Hematopoietic multipotent progenitor cell treated with erythropoietin and hydrocortisone succinate and interleukin-3 and kit ligand, for 15 days (in vitro differentiated cells): ENCODE results near the gene HNRNPUL1.

Experiments used
- DNase-seq: peaks from one replicate; pipeline ENCODE4 v3.0.0-alpha.2; 2015; ENCODE audit warnings: low spot score

The HNRNPUL1 gene

DNA sequence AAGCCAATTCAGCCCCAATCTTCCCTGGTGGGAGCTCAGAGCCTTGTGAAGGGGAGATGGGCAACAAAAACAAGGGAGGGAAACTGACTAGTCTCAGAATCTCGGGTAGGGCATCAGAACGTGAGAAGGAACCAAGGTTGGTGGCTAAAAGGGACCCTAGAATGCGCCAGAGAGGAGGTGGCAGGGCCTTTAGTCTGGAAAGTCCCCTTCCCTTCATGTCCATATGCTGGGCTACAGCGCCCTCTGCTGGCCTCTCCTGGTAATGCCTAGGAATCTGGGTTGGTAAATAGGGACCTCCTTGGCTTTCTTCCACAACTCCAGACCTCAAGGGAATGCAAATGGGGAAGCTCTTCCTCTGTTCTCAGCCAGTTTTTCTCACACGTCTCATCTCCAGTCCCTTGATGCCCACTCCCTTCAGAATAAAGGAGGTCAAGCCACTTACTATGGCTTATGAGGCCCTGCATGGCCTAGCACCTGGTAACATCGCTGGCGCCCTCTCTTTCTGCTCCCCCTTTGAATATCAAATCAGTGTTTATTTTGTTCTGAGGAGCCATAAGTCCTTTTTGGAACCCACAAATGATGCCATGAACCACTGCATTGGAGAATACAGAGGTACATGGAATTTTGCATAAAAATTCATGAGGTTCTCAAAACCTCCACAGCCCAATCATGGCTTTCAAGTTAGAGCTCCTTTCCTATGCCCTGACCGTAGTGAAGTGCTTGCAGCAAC lies 44.4 kb downstream of the HNRNPUL1 start:
- peak; percentile 90 for DNase-seq

- DNase-seq = peak; percentile 41
Observed at GRCh38 chr19:41309180-41310032, 45.2 kb downstream of the HNRNPUL1 start.

DNA sequence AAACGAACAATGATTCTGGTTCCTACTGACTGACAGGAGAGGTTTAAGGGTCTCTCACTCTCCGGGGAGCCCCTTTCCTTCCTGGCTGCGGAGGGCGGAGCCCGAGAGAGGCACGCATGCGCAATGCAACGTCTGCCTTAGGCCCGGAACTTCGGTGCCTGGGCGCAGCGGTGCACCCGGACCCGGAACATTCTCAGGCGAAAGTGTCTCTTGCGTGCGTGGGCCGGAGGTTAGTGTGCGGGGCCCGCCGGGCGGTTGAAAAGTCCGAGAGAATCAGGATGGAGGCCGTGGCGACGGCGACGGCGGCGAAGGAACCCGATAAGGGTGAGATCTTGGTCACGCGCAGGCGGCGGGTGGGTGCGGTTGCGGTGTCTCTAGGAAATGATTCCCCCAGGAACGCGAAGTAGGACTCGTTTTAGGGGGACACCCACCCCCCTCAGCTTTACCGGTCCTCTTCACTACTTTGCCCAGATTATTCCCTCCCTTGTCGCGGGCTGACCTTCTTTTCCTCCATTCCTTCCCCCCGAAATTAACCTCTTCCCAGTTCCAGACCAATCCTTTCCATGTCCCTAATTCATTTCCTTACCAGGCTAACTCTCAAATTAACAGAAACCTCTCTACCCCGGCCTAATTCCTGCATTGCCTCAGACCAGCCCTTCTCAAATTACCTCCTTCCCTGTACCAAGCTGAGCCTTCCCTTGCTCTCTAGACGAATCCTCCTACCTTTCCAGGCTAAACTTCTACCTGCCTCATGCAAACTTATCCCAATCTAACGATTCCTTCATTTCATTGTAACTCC lies 46.1 kb downstream of the HNRNPUL1 start, which contains the start of gene CCDC97:
Gene CCDC97 (plus strand): TSS at position 140 of the 799 bp plus-strand sequence. CDS start 139 bp downstream, at position 279.
- peak; percentile 91 for DNase-seq

DNA sequence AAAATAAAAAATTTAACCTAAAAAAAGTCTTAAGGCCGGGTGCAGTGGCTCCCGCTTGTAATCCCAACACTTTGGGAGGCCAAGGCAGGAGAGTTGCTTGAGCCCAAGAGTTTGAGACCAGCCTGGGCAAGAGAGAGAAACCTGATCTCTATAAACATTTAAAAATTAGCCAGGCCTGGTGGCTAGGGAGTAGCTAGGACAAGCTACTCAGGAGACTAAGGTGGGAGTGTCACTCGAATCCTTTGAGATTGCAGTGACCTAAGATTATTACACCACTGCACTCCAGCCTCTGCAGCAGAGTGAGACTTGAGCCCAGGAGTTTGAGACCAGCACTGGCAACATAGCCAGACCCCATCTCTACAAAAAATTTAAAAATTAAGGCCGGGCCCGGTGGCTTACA lies 46.9 kb downstream of the HNRNPUL1 start:
- DNase-seq = no peak

DNA sequence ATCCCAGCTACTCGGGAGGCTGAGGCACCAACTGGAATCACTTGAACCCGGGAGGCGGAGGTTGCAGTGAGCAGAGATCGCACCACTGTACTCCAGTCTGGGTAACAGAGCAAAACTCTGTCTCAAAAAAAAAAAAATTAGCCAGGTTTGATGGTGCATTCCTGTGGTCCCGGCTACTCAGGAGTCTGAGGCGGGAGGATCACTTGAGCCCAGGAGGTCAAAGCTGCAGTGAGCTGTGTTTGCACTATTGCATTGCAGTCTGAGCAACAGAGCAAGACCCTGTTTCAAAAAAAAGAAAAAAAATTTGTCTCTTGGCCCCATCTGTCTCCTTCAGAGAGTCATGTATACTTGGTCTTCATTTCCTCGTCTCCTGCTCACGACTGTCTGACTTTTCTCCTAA lies 47.4 kb downstream of the HNRNPUL1 start:
- DNase-seq = no peak

DNA sequence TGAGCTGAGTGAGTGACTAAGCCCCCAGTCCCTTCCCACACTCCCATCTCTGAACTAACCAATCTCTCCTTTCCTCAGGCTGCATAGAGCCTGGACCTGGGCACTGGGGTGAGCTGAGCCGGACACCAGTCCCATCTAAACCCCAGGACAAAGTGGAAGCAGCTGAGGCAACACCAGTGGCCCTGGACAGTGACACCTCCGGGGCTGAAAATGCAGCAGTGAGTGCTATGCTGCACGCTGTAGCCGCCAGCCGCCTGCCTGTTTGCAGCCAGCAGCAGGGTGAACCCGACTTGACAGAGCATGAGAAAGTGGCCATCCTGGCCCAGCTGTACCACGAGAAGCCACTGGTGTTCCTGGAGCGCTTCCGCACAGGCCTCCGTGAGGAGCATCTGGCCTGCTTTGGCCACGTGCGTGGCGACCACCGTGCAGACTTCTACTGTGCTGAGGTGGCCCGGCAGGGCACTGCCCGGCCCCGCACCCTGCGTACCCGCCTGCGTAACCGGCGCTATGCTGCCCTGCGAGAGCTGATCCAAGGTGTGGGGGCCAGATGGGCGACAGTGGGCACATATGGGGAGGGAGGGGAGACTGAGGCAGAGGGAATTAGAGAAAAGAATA lies 52.2 kb downstream of the HNRNPUL1 start:
- DNase-seq = no peak

DNA sequence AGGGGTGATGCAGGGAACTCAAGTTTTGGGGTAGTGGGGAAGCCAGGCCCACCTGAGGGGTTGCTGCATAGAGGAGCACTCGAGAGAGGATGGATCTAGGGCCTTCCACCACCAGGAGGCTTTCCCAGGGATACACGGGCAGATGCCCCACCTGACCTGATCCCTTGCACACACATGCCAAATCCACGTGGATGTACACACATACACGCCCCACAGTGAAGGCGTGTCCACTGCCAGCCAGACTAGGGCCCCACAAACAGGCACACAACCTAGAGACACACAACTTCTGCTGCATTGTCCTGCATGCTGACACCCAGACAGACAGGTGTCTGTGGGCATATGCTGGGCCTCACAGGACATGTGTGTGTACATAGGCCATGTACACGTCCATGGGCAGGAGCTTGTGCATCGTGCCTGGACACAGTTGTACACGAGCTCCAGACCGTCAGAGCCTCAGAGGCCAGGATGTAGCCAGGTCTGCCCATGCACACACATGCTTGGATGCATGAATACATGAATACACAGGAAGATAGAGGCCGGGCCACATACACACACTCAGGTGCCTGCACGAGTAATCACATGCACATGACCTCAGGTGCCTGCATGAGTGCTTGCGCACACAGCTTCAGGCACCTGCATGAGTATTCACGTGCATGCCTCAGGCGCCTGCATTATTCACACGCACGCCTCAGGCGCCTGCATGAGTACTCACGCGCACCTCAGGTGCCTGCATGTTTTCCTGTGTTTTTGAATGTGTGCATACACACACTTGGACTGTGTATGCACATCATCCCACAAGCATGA lies 54.7 kb downstream of the HNRNPUL1 start:
- DNase-seq = no peak

DNA sequence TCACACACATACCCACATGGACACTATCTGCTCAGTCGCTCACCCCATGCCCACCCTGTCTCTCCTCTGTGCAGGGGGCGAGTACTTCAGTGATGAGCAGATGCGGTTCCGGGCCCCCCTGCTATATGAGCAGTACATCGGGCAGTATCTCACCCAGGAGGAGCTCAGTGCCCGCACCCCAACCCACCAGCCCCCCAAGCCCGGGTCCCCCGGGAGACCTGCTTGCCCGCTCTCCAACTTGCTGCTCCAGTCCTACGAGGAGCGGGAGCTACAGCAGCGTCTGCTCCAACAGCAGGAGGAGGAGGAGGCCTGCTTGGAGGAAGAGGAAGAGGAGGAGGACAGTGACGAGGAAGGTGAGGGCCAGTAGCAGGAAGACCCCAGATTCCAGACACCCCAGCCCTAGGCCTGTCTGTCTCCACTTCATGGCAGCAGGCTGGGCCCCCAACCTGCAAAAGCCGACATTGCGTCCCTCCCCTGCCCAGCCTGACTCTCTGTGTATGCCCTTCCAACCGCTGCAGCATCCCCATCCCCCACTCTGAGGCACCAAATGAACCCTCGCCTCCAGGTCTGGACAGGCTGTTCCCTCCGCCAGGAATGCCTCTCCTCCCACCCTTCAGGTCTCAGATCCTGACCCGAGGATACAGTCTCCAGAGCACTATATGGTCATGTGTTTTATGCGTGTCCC lies 55.5 kb downstream of the HNRNPUL1 start:
- DNase-seq = no peak

- no peak for DNase-seq
Observed at GRCh38 chr19:41320185-41320518, 56.0 kb downstream of the HNRNPUL1 start.

DNA sequence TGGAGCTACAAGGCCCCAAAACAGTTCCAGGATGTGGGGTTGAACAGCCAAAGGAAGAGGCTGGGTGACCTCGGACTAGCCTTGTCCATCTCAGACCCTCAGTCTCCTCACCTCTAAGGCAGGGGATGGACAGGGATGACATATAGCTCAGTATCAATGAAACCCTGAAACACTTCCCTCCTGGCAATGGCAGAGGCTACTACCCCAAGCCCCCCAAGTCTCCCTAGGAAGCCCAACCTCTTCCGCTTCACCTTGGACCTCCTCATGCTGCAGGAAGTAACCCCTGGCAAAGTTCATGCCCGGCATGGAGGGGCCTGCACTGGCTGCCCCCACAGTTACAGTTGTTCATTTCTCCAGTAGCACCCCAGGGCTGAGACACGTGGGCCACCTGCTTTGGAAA lies 56.4 kb downstream of the HNRNPUL1 start:
- no peak for DNase-seq

DNA sequence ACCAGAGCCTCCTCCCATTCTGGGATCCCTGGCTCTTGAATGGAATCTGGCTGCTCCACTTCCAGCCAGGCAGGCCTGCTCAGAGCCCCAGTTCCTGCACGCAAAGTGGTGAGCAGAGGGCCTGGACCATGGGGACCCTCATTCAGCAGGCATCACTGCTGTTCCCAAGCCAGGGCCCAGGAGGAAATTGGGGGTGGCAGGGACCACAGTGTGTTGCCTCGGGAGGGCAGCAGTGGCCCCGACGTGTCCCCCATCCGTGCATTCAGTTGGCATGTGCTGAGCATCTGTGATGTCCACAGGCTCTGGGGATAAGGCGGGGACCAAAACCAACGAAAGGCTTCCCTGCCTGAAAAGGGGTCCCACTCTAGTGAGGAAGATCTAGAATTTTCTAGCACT lies 57.0 kb downstream of the HNRNPUL1 start:
- DNase-seq = no peak

DNA sequence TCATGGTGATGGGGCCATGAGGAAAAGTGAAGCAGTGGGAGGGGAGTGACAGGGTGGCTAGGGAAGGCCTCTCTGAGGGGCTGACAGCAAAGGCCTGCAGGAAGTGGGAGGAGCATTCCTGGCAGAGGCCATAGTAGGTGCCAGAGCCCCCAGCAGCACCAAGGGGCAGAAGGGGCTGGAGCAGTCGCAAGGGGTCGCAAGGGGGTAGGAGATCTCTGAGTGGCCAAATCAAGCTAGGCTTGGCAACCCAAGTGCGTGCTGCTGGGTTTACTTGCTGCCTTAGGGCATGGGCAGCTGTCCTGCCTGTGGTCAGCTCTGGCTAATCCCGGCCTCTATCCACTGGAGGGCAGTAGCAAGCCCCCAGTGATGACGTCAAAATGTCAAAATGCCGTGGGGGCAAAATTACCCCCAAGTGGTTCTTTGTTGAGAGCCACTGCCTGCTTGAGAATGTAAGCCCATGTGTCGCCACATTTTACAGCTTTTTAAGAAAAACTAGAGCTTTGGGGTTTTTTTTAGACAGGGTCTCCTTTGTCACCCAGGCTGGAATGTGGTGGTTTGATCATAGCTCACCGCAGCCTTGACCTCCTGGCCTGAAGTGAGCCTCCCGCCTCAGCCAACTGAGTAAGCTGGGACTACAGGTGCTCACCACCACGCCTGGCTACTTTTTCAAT lies 57.6 kb downstream of the HNRNPUL1 start:
- peak; percentile 28 for DNase-seq

DNA sequence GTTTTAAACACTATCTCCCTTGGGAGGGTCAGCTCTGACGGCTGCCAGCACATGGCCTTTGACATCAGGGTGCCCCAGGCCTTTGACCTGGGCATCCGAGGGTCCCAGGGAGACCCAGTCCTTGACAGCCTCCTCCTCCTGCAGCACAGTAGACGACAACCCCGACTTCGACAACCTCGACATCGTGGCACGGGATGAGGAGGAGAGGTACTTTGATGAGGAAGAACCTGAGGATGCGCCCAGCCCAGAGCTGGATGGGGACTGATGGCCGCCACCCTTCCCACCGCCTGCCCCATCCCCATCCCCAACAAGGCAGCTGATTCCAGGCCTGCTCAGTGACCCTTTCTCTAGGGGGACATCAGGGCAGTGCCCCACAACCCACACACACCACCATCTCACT lies 58.3 kb downstream of the HNRNPUL1 start:
- DNase-seq = no peak

DNA sequence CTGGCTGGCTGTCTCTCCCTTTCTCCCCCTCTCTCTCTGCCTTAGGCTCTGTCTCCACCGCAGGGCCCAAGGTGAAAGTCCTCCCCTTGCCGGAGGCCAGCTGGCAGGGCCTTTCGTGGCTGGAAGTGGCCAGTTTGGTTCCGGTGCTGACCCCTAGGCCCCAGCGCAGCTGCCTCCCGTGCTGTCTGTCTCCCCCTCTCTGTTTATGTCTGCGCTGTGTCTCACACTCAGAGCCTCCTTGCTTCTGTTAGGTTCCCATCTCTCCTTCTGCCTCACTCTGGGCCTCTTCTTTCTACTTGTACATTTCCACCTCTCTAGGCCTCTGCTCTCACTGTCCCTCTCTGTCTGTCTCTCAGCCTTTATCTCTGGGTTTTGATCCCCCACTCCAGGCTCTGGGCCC lies 58.9 kb downstream of the HNRNPUL1 start:
- no peak for DNase-seq

- peak; percentile 62 for DNase-seq
Observed at GRCh38 chr19:41323430-41324125, 59.4 kb downstream of the HNRNPUL1 start.

DNA sequence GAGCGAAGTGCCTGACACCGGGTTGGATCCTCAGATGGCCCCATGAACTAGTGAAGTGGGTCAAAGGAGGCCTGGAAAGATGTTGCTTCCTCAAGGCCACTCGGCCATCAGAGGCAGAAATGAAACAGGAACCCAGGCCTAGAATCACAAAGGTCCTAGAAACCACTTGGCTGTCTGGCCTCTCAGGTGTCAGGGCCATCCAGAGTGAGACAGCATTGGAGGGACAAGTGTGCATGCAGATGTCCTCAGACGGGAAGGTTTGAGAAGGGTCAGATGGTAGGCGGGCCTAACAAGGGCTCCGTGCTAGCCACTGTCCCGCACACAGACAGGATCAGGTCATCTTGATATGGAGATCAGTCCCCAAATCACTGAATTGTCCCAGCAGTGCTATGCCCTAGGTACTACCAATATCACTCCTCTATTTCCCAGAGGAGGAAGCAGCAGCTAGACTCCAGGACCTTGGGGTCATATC lies 60.1 kb downstream of the HNRNPUL1 start:
- DNase-seq = no peak

DNA sequence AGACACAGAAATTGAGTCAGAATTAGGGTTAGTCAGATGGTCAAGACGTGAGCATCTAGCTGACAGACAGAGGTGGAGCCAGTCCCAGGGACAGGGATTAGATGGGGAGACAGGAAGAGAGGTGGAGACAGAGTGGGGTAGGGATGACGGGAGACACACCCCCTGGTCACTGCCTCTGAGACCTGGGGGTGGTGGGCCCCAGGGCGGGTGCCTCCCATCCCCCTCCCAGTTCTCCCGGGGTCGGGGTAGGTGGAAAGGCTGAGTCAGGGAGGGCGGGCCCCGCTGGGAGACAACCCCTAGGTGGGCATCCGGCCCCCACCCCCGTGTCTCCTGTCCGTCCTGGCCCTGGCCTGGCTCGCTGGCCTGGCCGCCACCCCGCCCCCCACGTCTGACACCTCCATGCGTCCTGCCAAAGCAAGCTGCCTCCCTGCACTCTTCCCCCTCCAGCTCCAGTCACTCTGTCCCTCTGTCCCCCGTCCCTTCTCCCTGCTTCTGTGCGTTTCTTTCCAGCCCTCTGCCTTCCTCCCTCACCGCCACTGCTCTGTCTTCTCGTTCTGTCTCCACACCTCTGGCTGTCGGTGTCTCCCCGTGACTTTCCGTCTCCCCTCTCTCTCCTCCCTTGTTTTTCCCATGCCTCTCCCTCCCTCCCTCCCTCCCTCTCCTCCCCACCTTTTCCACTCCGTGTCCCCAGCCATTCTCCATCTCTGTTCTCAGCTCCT lies 60.9 kb downstream of the HNRNPUL1 start:
- DNase-seq = no peak

- no peak for DNase-seq
Observed at GRCh38 chr19:41325640-41325946, 61.4 kb downstream of the HNRNPUL1 start.
